A549 (cell line): Measurements from ENCODE around the gene ZNF276. TPM values are rescaled to one million over a fixed set of nuclear protein-coding genes. Genes with fewer than 3 reads are reported as not detected.

Experiments used
- ATAC-seq, 2 experiments: fragments of 200-7000 bp in 1 of 2; fragments of >200 bp in 1 of 2; cut with Nextera tagmentation in 1 of 2; cut with Tn5 transposase in 1 of 2; 3 replicates each; pipeline versions ENCODE4 v1.8.0 to v1.9.1; 2018 to 2020; ENCODE audit warnings: mild to moderate bottlenecking in 1 of 2, moderate library complexity in 1 of 2
- CTCF ChIA-PET: fragments of 300-600 bp; sonication (Branson Sonifier 250); formaldehyde crosslinking; extraction: SDS; loops from one replicate; lab custom pipeline; 2021; ENCODE audit warnings: antibody characterized with exemption, inconsistent platforms; lab: Yijun Ruan, JAX
- POLR2A ChIA-PET: fragments of 350-600 bp; formaldehyde crosslinking; extraction: SDS; loops from one replicate; lab custom pipeline; 2021; ENCODE audit warnings: antibody characterized with exemption, inconsistent platforms; lab: Yijun Ruan, JAX
- DNase-seq, 2 experiments: peaks; one replicate each; pipeline versions ENCODE4 v3.0.0 to v3.0.0-alpha.2; 2011 to 2016; ENCODE audit warnings: low read depth in 1 of 2, low spot score in 1 of 2
- FAIRE-seq: peaks from 2 replicates; lab custom pipeline; 2011; peaks lifted over from hg19 to GRCh38; lab: Jason Lieb, UNC
- H3K27ac ChIP-seq, 2 experiments: fragments of >200 bp; sonication (Bioruptor Twin); formaldehyde crosslinking; 3 replicates each; pipeline ENCODE4 v1.5.1; 2016 to 2017
- H3K4me1 ChIP-seq: fragments of >200 bp; sonication (Bioruptor Twin); formaldehyde crosslinking; 3 replicates; pipeline ENCODE4 v1.6.1; 2016
- H3K4me2 ChIP-seq: fragments of >200 bp; sonication (Bioruptor Twin); formaldehyde crosslinking; 3 replicates; pipeline ENCODE4 v1.6.1; 2016
- H3K4me3 ChIP-seq: fragments of >200 bp; sonication (Bioruptor Twin); formaldehyde crosslinking; 3 replicates; pipeline ENCODE4 v1.5.1; 2016
- H3K9me3 ChIP-seq: fragments of >200 bp; sonication (Bioruptor Twin); formaldehyde crosslinking; 3 replicates; pipeline ENCODE4 v1.6.1; 2016
- BHLHE40 ChIP-seq: IDR thresholded peaks from 2 replicates; pipeline ENCODE4 v1.6.1; 2012; ENCODE audit warnings: low read depth, low read length, inconsistent platforms
- CBX8 ChIP-seq: fragments of 200-600 bp; sonication (generic); IDR thresholded peaks from 2 replicates; pipeline ENCODE4 v1.6.1; 2016
- CEBPB ChIP-seq, 2 experiments: fragments of >200 bp in 1 of 2; sonication (Bioruptor Twin) in 1 of 2; formaldehyde crosslinking in 1 of 2; IDR thresholded peaks; 2 replicates each; pipeline ENCODE4 v1.6.1; 2012 to 2016
- CHD4 ChIP-seq: fragments of 200-600 bp; sonication (generic); IDR thresholded peaks from 2 replicates; pipeline ENCODE4 v1.6.1; 2016; ENCODE audit warnings: antibody characterized with exemption, mild to moderate bottlenecking, borderline replicate concordance
- EHF ChIP-seq: fragments of 250-450 bp; sonication (Bioruptor Pico); IDR thresholded peaks from 2 replicates; pipeline ENCODE4 v1.5.0; 2020; ENCODE audit warnings: mild to moderate bottlenecking
- EHMT2 ChIP-seq: fragments of 200-600 bp; sonication (generic); IDR thresholded peaks from 2 replicates; pipeline ENCODE4 v1.6.1; 2016; ENCODE audit warnings: antibody characterized with exemption, low read depth, mild to moderate bottlenecking, moderate library complexity
- EP300 ChIP-seq, 2 experiments: fragments of >200 bp; sonication (Bioruptor Twin); formaldehyde crosslinking; IDR thresholded peaks; 2 replicates in 1 of 2; 3 replicates in 1 of 2; pipeline ENCODE4 v1.6.1; 2016 to 2017
- FOSB ChIP-seq: fragments of 250-450 bp; sonication (Bioruptor Pico); IDR thresholded peaks from 2 replicates; pipeline ENCODE4 v1.5.0; 2020; ENCODE audit warnings: mild to moderate bottlenecking, moderate library complexity
- FOXS1 ChIP-seq: fragments of 250-450 bp; sonication (Bioruptor Pico); IDR thresholded peaks from 2 replicates; pipeline ENCODE4 v1.5.0; 2020; ENCODE audit warnings: mild to moderate bottlenecking, moderate library complexity
- HEYL ChIP-seq: fragments of 250-450 bp; sonication (Bioruptor Pico); IDR thresholded peaks from 2 replicates; pipeline ENCODE4 v1.8.0; 2021; ENCODE audit warnings: mild to moderate bottlenecking, moderate library complexity
- HOXA7 ChIP-seq: fragments of 250-450 bp; sonication (Bioruptor Pico); IDR thresholded peaks from 2 replicates; pipeline ENCODE4 v1.5.0; 2020; ENCODE audit warnings: mild to moderate bottlenecking, moderate library complexity
- JUN ChIP-seq, 2 experiments: fragments of >200 bp; sonication (Bioruptor Twin); formaldehyde crosslinking; IDR thresholded peaks; 2 replicates in 1 of 2; 3 replicates in 1 of 2; pipeline ENCODE4 v1.6.1; 2016 to 2017
- JUNB ChIP-seq: fragments of >200 bp; sonication (Bioruptor Twin); formaldehyde crosslinking; IDR thresholded peaks from 2 replicates; pipeline ENCODE4 v1.6.1; 2016
- KDM1A ChIP-seq: fragments of 200-600 bp; sonication (generic); IDR thresholded peaks from 2 replicates; pipeline ENCODE4 v1.6.1; 2016; ENCODE audit warnings: low read depth, mild to moderate bottlenecking
- KDM5A ChIP-seq: fragments of 200-600 bp; sonication (generic); IDR thresholded peaks from 2 replicates; pipeline ENCODE4 v1.6.1; 2016; ENCODE audit warnings: antibody characterized with exemption, mild to moderate bottlenecking
- MAZ ChIP-seq: fragments of 150-350 bp; IDR thresholded peaks from 2 replicates; pipeline ENCODE4 v1.6.1; 2014; ENCODE audit warnings: antibody characterized with exemption, low read depth, low read length, borderline replicate concordance
- MYC ChIP-seq: IDR thresholded peaks from 2 replicates; pipeline ENCODE4 v1.6.1; 2012; ENCODE audit warnings: mild to moderate bottlenecking, inconsistent platforms, low read length, improper control_type of control experiment, borderline replicate concordance
- POLR2A ChIP-seq: IDR thresholded peaks from 2 replicates; pipeline ENCODE4 v1.6.1; 2012; ENCODE audit warnings: mild to moderate bottlenecking, low read length
- RAD21 ChIP-seq, 2 experiments: fragments of >200 bp in 1 of 2; sonication (Bioruptor Twin) in 1 of 2; formaldehyde crosslinking in 1 of 2; IDR thresholded peaks in 1 of 2; conservative IDR thresholded peaks in 1 of 2; 2 replicates in 1 of 2; 3 replicates in 1 of 2; pipeline ENCODE4 v1.6.1; 2012 to 2018; ENCODE audit warnings: inconsistent platforms in 1 of 2
- RFX5 ChIP-seq: fragments of 450-650 bp; IDR thresholded peaks from 2 replicates; pipeline ENCODE4 v1.7.1; 2014; ENCODE audit warnings: antibody characterized with exemption, mild to moderate bottlenecking, moderate library complexity
- SMC3 ChIP-seq: fragments of >200 bp; sonication (Bioruptor Twin); formaldehyde crosslinking; IDR thresholded peaks from 3 replicates; pipeline ENCODE4 v1.6.1; 2018; ENCODE audit warnings: inconsistent platforms
- TFCP2L1 ChIP-seq: fragments of 250-450 bp; sonication (Bioruptor Pico); IDR thresholded peaks from 2 replicates; pipeline ENCODE4 v1.5.0; 2021; ENCODE audit warnings: mild to moderate bottlenecking
- ZC3H11A ChIP-seq: fragments of 450-650 bp; IDR thresholded peaks from 2 replicates; pipeline ENCODE4 v1.6.1; 2014; ENCODE audit warnings: antibody characterized with exemption, mild to moderate bottlenecking
- ZNF302 ChIP-seq: fragments of 250-450 bp; sonication (Bioruptor Pico); IDR thresholded peaks from 2 replicates; pipeline ENCODE4 v1.9.0; 2021; ENCODE audit warnings: inconsistent platforms, mild to moderate bottlenecking, moderate library complexity
- WGBS: methylation state at CpG from one replicate; pipeline ENCODE4 v1.1.6; 2017; ENCODE audit errors: missing lambda C conversion rate; 5-methylcytosine and 5-hydroxymethylcytosine counted together
- polyA plus RNA-seq, 4 experiments: library from polyadenylated mRNA; depleted of rRNA in 3 of 4; stranded (reverse); fragments of >200 nt; fragmentation: RNase III in 1 of 4; extraction: RNeasy Plus Mini Kit Qiagen cat#74134 plus additional on column Dnase treatment in 1 of 4; gene quantifications; 2 replicates in 3 of 4; 3 replicates in 1 of 4; pipeline ENCODE4 v1.2.3, GENCODE V29; 2011 to 2017
- TF ChIP-seq, protein P1 (sequence below): IDR thresholded peaks from 2 replicates; pipeline ENCODE4 v1.6.1; 2012
- TF ChIP-seq, protein P2 (sequence below): fragments of >200 bp; sonication (Bioruptor Twin); formaldehyde crosslinking; IDR thresholded peaks from 2 replicates; pipeline ENCODE4 v1.6.1; 2016
- TF ChIP-seq, protein P3 (sequence below): IDR thresholded peaks from 2 replicates; pipeline ENCODE4 v1.6.1; 2012; ENCODE audit warnings: low read depth, borderline replicate concordance
- TF ChIP-seq, protein P4 (sequence below): fragments of 250-450 bp; sonication (Bioruptor Pico); IDR thresholded peaks from 2 replicates; pipeline ENCODE4 v1.5.0; 2020; ENCODE audit warnings: low read depth, mild to moderate bottlenecking, moderate library complexity
- TF ChIP-seq, protein P5 (sequence below): fragments of >200 bp; sonication (Bioruptor Twin); formaldehyde crosslinking; IDR thresholded peaks from 3 replicates; pipeline ENCODE4 v1.6.1; 2016
- TF ChIP-seq, protein P6 (sequence below): fragments of 450-650 bp; IDR thresholded peaks from 2 replicates; pipeline ENCODE4 v1.6.1; 2014; ENCODE audit warnings: antibody characterized with exemption

The ZNF276 gene
- polyA plus RNA-seq, 2 of the 4 experiments (the other 2 are of a cell fraction), result 6.5 to 15.1 TPM

DNA sequence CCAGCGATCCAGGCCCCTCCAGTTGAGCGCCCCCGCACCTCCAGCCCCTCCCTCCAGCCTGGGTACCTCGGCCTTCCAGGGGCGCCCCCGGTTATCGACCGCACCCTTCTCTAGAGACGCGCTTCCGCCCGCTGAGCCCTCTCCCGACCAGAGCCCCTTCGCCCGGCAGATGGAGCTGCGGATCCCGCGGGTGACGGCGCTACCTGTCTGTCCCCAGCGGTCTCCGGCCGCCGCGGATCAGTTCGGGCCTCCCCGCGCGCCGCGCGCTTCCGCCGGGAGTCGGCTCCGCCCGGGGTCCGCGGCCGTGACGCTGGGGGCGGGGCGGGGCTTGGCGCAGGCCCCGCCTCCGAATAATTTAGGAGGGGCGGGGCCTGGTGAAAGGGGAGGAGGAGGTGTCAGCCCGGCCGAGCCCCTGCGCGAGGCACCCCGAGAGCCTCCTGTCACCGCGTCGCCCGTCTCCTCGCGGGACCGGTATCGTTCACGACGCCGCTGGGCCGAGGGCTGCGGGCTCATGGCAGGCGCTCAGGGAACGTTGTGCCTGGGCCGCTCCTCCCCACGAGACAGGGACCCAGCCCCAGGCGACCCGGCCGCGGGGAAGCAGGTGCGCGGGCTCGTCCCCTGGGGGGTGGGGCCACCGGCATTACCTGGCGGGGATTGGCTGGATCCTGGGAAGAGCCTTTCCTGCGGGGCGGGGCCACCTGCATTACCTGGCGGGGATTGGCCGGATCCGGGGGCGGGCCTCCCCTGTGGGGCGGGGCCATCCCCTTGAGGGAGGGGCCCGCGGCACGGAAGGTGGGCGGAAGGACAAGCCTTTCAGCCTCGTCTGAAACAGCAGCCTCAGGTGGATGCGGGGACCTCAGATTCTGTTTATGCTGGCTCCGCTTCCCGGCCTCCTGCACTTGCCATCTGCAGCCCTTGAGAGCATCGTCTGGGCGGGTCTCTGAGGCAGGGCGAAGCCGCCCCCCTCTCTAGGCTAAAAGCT lies 19.6 kb upstream of the ZNF276 start, which contains the start of gene SPATA2L (continued):
- TF ChIP-seq FOXS1 (CRISPR knock-in tag), result no peak
- TF ChIP-seq, all 56 proteins: peak for 8

DNA sequence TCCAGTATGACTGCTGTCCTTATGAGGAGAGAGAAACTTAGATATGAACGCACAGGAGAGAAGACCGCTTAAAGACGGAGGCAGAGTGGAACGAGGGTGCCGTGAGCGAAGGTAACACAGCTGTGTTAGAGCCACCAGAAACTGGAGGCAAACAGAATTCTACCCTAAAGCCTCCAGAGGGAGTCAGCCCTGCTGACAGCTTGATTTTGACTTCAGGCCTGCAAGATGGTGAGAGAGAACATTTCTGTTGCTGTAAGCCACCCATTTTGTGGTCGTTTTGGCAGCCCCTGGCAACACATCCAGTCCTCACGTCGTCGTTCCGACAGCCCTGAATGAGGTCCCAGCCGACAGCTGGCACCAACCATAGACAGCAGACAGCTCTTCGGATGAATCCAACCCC lies 17.1 kb upstream of the ZNF276 start:
- Histone ChIP-seq H3K4me3 (no peak overlapping the region), H3K9me3 (no peaks in the 10 kb centered on the region), H3K27ac (no peak overlapping the region), H3K4me1 (peaks cover 12% of the 10 kb centered on the region), H3K4me2 (no peak overlapping the region)
- ATAC-seq (no peak), FAIRE-seq (no peak), DNase-seq (no peak)
- POLR2A ChIA-PET, result interaction anchor here (0.9 kb wide), 1 partner anchor 18 kb away, joined by 5 read pairs; the partner anchor contains the start of gene CDK10
- 83% methylated on average over 13 of the region's 13 CpGs for WGBS
- CTCF ChIA-PET, result interaction anchor here (2.2 to 9.5 kb wide), 4 partner anchors 13 to 156 kb away, joined by 14 to 77 read pairs (median 42); partner anchors contain the start of gene VPS9D1
- no peak for TF ChIP-seq JUN (IDR thresholded peaks at IDR 0.05)
- TF ChIP-seq HEYL (CRISPR knock-in tag), result no peak
- no peak for TF ChIP-seq FOSB (CRISPR knock-in tag)
- no peak for TF ChIP-seq ZC3H11A
- no peak for TF ChIP-seq ZNF302 (CRISPR knock-in tag)
- TF ChIP-seq MYC, result no peak
- TF ChIP-seq HOXA7 (CRISPR knock-in tag), result no peak
- TF ChIP-seq KDM5A, result no peak
- no peak for TF ChIP-seq CBX8
- TF ChIP-seq, protein P1, sequence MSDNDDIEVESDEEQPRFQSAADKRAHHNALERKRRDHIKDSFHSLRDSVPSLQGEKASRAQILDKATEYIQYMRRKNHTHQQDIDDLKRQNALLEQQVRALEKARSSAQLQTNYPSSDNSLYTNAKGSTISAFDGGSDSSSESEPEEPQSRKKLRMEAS, result no peak
- TF ChIP-seq SMC3, result no peak
- TF ChIP-seq RFX5, result no peak
- TF ChIP-seq RAD21 (conservative IDR thresholded peaks at IDR 0.05 in 1 of 2, IDR thresholded peaks at IDR 0.05 in 1 of 2), result no peak
- TF ChIP-seq POLR2A, result no peak

DNA sequence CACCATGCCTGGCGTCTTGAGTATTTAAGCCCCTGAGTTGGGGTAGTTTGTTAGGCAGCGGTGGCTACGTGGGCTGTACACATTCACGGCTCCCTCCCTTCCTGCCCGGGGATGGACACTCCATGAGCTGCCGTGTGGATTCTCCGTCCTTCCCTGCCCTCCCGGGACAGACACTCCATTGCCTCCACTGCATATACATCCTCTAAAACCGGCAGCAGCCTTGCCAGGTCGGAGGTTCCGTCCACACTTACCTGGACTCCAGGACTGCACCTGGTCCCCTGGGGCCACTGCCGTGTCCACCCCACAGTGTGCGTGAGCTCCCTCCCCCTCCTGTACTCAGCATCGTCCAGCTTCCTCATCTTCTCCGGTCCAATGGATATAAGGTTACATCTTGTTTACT lies 16.3 kb upstream of the ZNF276 start:
- Histone ChIP-seq H3K9me3 (no peaks in the 10 kb centered on the region), H3K27ac (no peak overlapping the region), H3K4me2 (no peak overlapping the region), H3K4me3 (no peak overlapping the region), H3K4me1 (peaks cover 8% of the 10 kb centered on the region; the same call in 2 of the 3 replicates)
- ATAC-seq (no peak), FAIRE-seq (no peak), DNase-seq (no peak)
- POLR2A ChIA-PET, result no interaction called here
- 70% methylated on average over 15 of the region's 15 CpGs for WGBS
- CTCF ChIA-PET, result interaction anchor here (0.6 to 9.5 kb wide), 14 partner anchors 8 to 205 kb away, joined by 4 to 77 read pairs (median 6); partner anchors contain the start of gene VPS9D1
- TF ChIP-seq EHF (CRISPR knock-in tag) (no peak), JUNB (no peak), BHLHE40 (no peak), KDM5A (no peak), ZC3H11A (no peak), FOSB (CRISPR knock-in tag) (no peak), TFCP2L1 (CRISPR knock-in tag) (no peak), MAZ (no peak), KDM1A (no peak), RAD21 (conservative IDR thresholded peaks at IDR 0.05 in 1 of 2, IDR thresholded peaks at IDR 0.05 in 1 of 2) (no peak), CHD4 (no peak), EHMT2 (no peak), EP300 (IDR thresholded peaks at IDR 0.05) (no peak), CEBPB (IDR thresholded peaks at IDR 0.05) (no peak)
- TF ChIP-seq, protein P2, sequence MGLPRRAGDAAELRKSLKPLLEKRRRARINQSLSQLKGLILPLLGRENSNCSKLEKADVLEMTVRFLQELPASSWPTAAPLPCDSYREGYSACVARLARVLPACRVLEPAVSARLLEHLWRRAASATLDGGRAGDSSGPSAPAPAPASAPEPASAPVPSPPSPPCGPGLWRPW, result no peak
- TF ChIP-seq, protein P3, sequence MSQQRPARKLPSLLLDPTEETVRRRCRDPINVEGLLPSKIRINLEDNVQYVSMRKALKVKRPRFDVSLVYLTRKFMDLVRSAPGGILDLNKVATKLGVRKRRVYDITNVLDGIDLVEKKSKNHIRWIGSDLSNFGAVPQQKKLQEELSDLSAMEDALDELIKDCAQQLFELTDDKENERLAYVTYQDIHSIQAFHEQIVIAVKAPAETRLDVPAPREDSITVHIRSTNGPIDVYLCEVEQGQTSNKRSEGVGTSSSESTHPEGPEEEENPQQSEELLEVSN, result no peak
- TF ChIP-seq, protein P4, sequence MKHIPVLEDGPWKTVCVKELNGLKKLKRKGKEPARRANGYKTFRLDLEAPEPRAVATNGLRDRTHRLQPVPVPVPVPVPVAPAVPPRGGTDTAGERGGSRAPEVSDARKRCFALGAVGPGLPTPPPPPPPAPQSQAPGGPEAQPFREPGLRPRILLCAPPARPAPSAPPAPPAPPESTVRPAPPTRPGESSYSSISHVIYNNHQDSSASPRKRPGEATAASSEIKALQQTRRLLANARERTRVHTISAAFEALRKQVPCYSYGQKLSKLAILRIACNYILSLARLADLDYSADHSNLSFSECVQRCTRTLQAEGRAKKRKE (CRISPR knock-in tag), result no peak
- TF ChIP-seq, protein P5, sequence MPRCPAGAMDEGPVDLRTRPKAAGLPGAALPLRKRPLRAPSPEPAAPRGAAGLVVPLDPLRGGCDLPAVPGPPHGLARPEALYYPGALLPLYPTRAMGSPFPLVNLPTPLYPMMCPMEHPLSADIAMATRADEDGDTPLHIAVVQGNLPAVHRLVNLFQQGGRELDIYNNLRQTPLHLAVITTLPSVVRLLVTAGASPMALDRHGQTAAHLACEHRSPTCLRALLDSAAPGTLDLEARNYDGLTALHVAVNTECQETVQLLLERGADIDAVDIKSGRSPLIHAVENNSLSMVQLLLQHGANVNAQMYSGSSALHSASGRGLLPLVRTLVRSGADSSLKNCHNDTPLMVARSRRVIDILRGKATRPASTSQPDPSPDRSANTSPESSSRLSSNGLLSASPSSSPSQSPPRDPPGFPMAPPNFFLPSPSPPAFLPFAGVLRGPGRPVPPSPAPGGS, result no peak
- TF ChIP-seq, protein P6, sequence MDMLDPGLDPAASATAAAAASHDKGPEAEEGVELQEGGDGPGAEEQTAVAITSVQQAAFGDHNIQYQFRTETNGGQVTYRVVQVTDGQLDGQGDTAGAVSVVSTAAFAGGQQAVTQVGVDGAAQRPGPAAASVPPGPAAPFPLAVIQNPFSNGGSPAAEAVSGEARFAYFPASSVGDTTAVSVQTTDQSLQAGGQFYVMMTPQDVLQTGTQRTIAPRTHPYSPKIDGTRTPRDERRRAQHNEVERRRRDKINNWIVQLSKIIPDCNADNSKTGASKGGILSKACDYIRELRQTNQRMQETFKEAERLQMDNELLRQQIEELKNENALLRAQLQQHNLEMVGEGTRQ, result no peak
